AG04450 (cell line): Measurements from ENCODE around the gene NSMF. TPM values are rescaled to one million over a fixed set of nuclear protein-coding genes. Genes with fewer than 3 reads are reported as not detected.

ENCODE experiments used
- CTCF ChIA-PET: fragments of 300-600, 350-600 bp; formaldehyde crosslinking; extraction: SDS; loops from one replicate; lab custom pipeline; 2022; ENCODE audit warnings: antibody characterized with exemption, inconsistent platforms; lab: Charles Lee
- POLR2A ChIA-PET: fragments of 350-600 bp; formaldehyde crosslinking; extraction: SDS; loops from one replicate; lab custom pipeline; 2021; ENCODE audit warnings: antibody characterized with exemption, inconsistent platforms; lab: Yijun Ruan, JAX
- DNase-seq: peaks from one replicate; pipeline ENCODE4 v3.0.0-alpha.2; 2011; ENCODE audit warnings: low read depth, low spot score
- H3K27ac ChIP-seq: one replicate; pipeline ENCODE4 v1.5.1; 2012; ENCODE audit warnings: low read depth, low read length, control low read depth
- H3K27me3 ChIP-seq: one replicate; pipeline ENCODE4 v1.6.0; 2012; ENCODE audit warnings: low read length; ENCODE audit not compliant: control insufficient read depth, insufficient read depth
- H3K4me3 ChIP-seq: 2 replicates; pipeline ENCODE4 v1.5.1; 2011; ENCODE audit warnings: mild to moderate bottlenecking, low read depth, low read length, control low read depth
- H3K9me3 ChIP-seq: 2 replicates; pipeline ENCODE4 v1.5.1; 2012; ENCODE audit warnings: low read length; ENCODE audit not compliant: control insufficient read depth, insufficient read depth
- polyA plus RNA-seq: library from polyadenylated mRNA; depleted of rRNA; stranded (reverse); fragments of >200 nt; gene quantifications from 2 replicates; pipeline ENCODE4 v1.2.3, GENCODE V29; 2011
- TF ChIP-seq, protein P1 (sequence below): IDR thresholded peaks from 2 replicates; pipeline ENCODE4 v1.5.1; 2011; ENCODE audit warnings: low read depth, low read length, control low read depth, inconsistent platforms

NSMF gene
- polyA plus RNA-seq, 1 experiment, result 20.7 TPM

DNA sequence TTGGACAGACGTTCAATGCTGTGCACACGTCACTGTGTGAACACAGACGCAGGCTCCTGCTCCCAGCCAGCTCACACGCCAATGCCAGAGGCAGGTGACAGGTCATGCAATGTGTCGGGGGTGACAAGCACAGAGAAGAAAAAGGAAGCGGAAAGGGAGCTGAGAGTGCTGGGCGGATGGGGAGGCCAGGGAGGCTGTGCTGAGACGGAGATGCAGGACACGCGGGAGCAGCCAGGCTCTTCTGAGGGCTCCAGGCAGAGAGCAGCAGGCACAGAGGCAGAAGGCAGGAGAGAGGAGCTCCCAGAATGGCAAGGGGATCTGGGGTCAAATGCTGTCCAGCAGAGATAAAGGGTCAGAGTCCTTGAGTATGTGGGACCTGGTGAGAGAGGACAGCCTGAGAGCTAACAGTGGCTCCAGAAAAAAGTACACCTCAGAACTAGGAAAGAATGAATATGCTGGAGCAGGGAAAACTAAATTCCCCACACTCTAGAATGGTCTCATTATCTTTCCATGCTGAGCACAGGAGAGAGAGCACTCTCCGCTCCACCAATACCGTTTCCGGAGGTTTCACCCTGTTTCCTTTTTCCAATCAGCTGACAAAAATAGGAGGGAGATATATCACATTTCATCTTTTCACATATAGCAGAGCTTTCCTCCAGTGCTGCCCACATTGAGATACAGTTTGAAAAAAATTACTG lies 32.8 kb upstream of the NSMF start:
- DNase-seq, result no peak
- CTCF ChIA-PET, result no interaction called here
- TF ChIP-seq, protein P1, sequence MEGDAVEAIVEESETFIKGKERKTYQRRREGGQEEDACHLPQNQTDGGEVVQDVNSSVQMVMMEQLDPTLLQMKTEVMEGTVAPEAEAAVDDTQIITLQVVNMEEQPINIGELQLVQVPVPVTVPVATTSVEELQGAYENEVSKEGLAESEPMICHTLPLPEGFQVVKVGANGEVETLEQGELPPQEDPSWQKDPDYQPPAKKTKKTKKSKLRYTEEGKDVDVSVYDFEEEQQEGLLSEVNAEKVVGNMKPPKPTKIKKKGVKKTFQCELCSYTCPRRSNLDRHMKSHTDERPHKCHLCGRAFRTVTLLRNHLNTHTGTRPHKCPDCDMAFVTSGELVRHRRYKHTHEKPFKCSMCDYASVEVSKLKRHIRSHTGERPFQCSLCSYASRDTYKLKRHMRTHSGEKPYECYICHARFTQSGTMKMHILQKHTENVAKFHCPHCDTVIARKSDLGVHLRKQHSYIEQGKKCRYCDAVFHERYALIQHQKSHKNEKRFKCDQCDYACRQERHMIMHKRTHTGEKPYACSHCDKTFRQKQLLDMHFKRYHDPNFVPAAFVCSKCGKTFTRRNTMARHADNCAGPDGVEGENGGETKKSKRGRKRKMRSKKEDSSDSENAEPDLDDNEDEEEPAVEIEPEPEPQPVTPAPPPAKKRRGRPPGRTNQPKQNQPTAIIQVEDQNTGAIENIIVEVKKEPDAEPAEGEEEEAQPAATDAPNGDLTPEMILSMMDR, result no peak
- H3K27ac ChIP-seq, result no peak overlapping the region
- H3K27me3 ChIP-seq, result peaks cover 23% of the 10 kb centered on the region
- H3K4me3 ChIP-seq, result no peak overlapping the region
- POLR2A ChIA-PET, result no interaction called here
- H3K9me3 ChIP-seq, result peaks cover 20% of the 10 kb centered on the region

DNA sequence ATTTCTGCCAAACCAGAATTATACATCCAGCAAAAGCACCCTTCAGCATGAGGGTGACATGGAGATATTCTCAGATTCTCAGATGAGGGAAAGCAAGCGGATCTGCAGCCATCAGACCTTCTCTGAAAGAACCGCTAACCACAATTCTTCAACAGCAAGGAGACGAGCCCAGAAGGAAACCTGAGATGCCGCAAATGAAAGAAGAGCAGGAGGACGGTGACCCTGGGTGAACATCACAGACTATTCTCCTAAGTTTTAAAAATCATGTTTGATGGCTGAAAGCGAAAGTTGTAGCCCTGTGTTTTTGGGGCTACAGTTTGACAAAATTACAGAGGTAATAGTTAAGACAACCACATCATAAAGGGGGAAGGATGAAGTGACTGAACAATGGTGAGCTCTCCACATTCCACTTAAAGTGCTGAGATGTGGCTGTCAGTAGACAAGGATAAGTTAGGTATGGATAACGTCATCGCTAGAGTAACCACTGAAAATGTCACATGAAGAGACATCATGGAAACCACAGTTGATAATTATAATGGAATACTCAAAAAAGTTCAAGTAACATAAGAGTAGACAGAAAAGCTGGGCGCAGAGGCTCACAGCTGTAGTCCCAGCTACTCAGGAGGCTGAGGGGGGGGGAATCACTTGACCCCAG lies 31.5 kb upstream of the NSMF start:
- Histone ChIP-seq H3K27me3 (peaks cover 25% of the 10 kb centered on the region), H3K9me3 (peaks cover 20% of the 10 kb centered on the region), H3K4me3 (no peak overlapping the region), H3K27ac (no peak overlapping the region)
- TF ChIP-seq, protein P1, result no peak
- DNase-seq, result no peak
- CTCF ChIA-PET, result interaction anchor here (0.6 to 1.5 kb wide), 2 partner anchors 23 to 47 kb away, joined by 3 to 4 read pairs; no protein-coding TSS in a partner anchor
- POLR2A ChIA-PET, result interaction anchor here (0.6 kb wide), 1 partner anchor 59 kb away, joined by 3 read pairs; the partner anchor contains the start of gene PNPLA7

DNA sequence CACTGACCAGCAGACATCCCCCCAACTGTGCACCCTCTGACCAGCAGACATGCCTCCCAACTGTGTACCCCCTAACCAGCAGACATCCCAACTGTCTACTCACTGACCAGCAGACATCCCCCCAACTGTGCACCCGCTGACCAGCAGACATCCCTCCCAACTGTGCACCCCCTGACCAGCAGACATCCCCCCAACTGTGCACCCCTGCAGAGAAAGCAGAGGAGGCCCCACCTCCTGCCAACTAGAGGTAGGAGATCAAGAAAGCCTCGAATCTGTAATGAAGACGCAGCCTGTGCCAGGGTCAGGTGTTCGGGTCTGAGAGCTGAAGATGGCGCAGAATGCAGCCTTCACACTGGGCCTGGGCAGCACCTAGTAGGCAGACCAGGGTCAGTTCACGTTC lies 29.8 kb upstream of the NSMF start:
- Histone ChIP-seq H3K27ac (no peak overlapping the region), H3K9me3 (peaks cover 12% of the 10 kb centered on the region), H3K4me3 (no peak overlapping the region), H3K27me3 (peaks cover 26% of the 10 kb centered on the region)
- ChIA-PET POLR2A (no interaction called here), CTCF (no interaction called here)
- DNase-seq, result no peak
- TF ChIP-seq, protein P1, result no peak

DNA sequence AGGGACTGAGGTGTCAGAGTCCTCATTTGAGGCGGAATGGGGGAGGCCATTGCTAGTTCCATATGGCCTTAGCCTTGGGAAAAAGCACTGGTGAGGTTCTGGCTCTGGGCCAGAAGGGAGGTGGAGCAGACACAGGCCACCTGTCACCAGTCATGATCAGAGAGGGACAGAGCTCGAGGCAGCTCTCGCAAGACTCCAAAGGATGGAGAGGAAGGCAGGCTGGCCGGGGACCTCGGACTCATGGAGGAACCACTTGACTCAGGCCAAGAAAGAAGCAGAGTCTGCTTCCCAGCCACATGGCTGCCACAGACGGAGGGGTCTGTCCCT lies 29.2 kb upstream of the NSMF start:
- TF ChIP-seq, protein P1, result no peak
- Histone ChIP-seq H3K27me3 (peaks cover 26% of the 10 kb centered on the region), H3K27ac (no peak overlapping the region), H3K4me3 (no peak overlapping the region), H3K9me3 (peaks cover 6% of the 10 kb centered on the region)
- CTCF ChIA-PET, result no interaction called here
- POLR2A ChIA-PET, result interaction anchor here (0.5 kb wide), 1 partner anchor 36 kb away, joined by 3 read pairs; no protein-coding TSS in a partner anchor
- DNase-seq, result no peak
